Suprapubic skin (tissue), 4 donors: ENCODE data around the gene DSCAML1.

Experiments
- CTCF ChIP-seq, 2 donors: fragments of 200-600 bp in 1 of 2; fragments of 450-650 bp in 1 of 2; sonication (generic) in 1 of 2; IDR thresholded peaks; one replicate each; pipeline ENCODE4 v1.5.1; 2016 to 2019; ENCODE audit warnings: antibody characterized with exemption in 2 of 2, mild to moderate bottlenecking in 1 of 2, moderate library complexity in 1 of 2
- EP300 ChIP-seq: sonication (generic); formaldehyde crosslinking; IDR thresholded peaks from one replicate; pipeline ENCODE4 v1.6.1; 2017; ENCODE audit warnings: antibody characterized with exemption
- POLR2A ChIP-seq, 2 donors: fragments of 450-650 bp; IDR thresholded peaks; one replicate each; pipeline ENCODE4 v1.6.1; 2017; ENCODE audit warnings: antibody characterized with exemption in 2 of 2, mild to moderate bottlenecking in 2 of 2, moderate library complexity in 2 of 2
- POLR2AphosphoS5 ChIP-seq, 3 donors: sonication (generic); formaldehyde crosslinking; IDR thresholded peaks; one replicate each; pipeline ENCODE4 v1.6.1; 2017; ENCODE audit warnings: antibody characterized with exemption in 3 of 3

DNA sequence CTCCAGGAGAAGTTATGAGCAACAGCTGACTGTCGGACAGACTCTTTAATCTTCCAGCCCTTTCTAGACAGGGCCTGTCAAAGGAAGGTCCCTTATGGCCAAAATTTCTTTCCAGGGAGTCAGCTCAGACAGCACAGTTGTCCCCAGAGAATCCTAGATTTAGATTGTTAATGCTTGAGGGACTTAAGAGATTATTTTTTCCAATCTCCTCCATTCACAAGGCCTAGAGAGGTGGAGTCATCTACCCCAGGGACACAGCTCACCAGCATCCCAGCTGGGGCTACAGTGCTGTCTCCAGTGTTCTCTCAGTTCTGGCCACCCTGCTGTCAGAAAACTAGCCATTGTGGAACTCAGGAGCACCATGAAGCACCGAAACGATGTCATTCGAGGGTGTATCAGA is 7.8 kb downstream of the DSCAML1 start:
- no peak for TF ChIP-seq CTCF (IDR thresholded peaks at IDR 0.05)
- no peak for TF ChIP-seq POLR2A (IDR thresholded peaks at IDR 0.05)
- no peak for TF ChIP-seq EP300
- TF ChIP-seq POLR2AphosphoS5 (IDR thresholded peaks at IDR 0.05): no peak
